Liver (tissue), 3 donors: ENCODE results near the gene GZMM.

Source experiments
- EGR1 ChIP-seq, 2 donors: IDR thresholded peaks; 2 replicates each; pipeline ENCODE4 v1.6.1; 2016 to 2018; ENCODE audit warnings: antibody characterized with exemption in 2 of 2, low read depth in 2 of 2
- JUND ChIP-seq, 2 donors: IDR thresholded peaks; 2 replicates each; pipeline ENCODE4 v1.6.1; 2016; ENCODE audit warnings: antibody characterized with exemption in 2 of 2
- MAX ChIP-seq: IDR thresholded peaks from 2 replicates; pipeline ENCODE4 v1.6.1; 2016; ENCODE audit warnings: antibody characterized with exemption
- REST ChIP-seq: IDR thresholded peaks from 2 replicates; pipeline ENCODE4 v1.6.1; 2016; ENCODE audit warnings: antibody characterized with exemption, mild to moderate bottlenecking
- RXRA ChIP-seq, 2 donors: IDR thresholded peaks; 2 replicates each; pipeline ENCODE4 v1.6.1; 2017 to 2018; ENCODE audit warnings: antibody characterized with exemption in 2 of 2, mild to moderate bottlenecking in 1 of 2
- SP1 ChIP-seq: IDR thresholded peaks from 2 replicates; pipeline ENCODE4 v1.6.1; 2018; ENCODE audit warnings: antibody characterized with exemption, mild to moderate bottlenecking
- TAF1 ChIP-seq: conservative IDR thresholded peaks from 2 replicates; pipeline ENCODE4 v1.6.1; 2016; ENCODE audit warnings: antibody characterized with exemption, mild to moderate bottlenecking
- YY1 ChIP-seq: IDR thresholded peaks from 2 replicates; pipeline ENCODE4 v1.6.1; 2016; ENCODE audit warnings: antibody characterized with exemption, mild to moderate bottlenecking
- TF ChIP-seq, protein P1 (sequence below): fragments of 150-350 bp; IDR thresholded peaks from 2 replicates; pipeline ENCODE4 v1.5.1; 2017; ENCODE audit warnings: improper control_type of control experiment, low read depth, low read length; ENCODE audit not compliant: missing input control
- TF ChIP-seq, protein P2 (sequence below): IDR thresholded peaks from 2 replicates; pipeline ENCODE4 v1.6.1; 2016; ENCODE audit warnings: antibody characterized with exemption
- donor health status: healthy.
- donor health status: healthy.

- TF ChIP-seq EGR1 (IDR thresholded peaks at IDR 0.05; ENCODE audit: low read depth in 2 of 2) (no peak), TAF1 (no peak), JUND (IDR thresholded peaks at IDR 0.05) (no peak), REST (no peak), YY1 (no peak), MAX (no peak), SP1 (no peak), RXRA (IDR thresholded peaks at IDR 0.05) (no peak)
- TF ChIP-seq, protein P1, sequence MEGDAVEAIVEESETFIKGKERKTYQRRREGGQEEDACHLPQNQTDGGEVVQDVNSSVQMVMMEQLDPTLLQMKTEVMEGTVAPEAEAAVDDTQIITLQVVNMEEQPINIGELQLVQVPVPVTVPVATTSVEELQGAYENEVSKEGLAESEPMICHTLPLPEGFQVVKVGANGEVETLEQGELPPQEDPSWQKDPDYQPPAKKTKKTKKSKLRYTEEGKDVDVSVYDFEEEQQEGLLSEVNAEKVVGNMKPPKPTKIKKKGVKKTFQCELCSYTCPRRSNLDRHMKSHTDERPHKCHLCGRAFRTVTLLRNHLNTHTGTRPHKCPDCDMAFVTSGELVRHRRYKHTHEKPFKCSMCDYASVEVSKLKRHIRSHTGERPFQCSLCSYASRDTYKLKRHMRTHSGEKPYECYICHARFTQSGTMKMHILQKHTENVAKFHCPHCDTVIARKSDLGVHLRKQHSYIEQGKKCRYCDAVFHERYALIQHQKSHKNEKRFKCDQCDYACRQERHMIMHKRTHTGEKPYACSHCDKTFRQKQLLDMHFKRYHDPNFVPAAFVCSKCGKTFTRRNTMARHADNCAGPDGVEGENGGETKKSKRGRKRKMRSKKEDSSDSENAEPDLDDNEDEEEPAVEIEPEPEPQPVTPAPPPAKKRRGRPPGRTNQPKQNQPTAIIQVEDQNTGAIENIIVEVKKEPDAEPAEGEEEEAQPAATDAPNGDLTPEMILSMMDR, result no peak
- TF ChIP-seq, protein P2, sequence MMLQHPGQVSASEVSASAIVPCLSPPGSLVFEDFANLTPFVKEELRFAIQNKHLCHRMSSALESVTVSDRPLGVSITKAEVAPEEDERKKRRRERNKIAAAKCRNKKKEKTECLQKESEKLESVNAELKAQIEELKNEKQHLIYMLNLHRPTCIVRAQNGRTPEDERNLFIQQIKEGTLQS, result no peak
These were observed 40.1 kb downstream of the GZMM start for GRCh38 chr19:583968-584239.
